Stomach (tissue), 4 donors: ENCODE results near the gene RHCG.

Experiments
- EP300 ChIP-seq: sonication (generic); formaldehyde crosslinking; IDR thresholded peaks from one replicate; pipeline ENCODE4 v1.6.1; 2017; ENCODE audit warnings: antibody characterized with exemption
- POLR2AphosphoS5 ChIP-seq, 3 donors: sonication (generic); formaldehyde crosslinking; IDR thresholded peaks; one replicate each; pipeline ENCODE4 v1.6.1; 2016; ENCODE audit warnings: antibody characterized with exemption in 3 of 3
- TF ChIP-seq, protein P1 (sequence below), 7 experiments: fragments of 450-650 bp in 4 of 7; fragments of 200-600 bp in 3 of 7; sonication (generic) in 3 of 7; IDR thresholded peaks; one replicate each; pipeline ENCODE4 v1.5.1; 2016 to 2019; ENCODE audit warnings: antibody characterized with exemption in 7 of 7, control low read depth in 2 of 7, mild to moderate bottlenecking in 1 of 7

GRCh38 chr15:89480505-89480904, 15.9 kb downstream of the RHCG start:
- TF ChIP-seq, protein P1, sequence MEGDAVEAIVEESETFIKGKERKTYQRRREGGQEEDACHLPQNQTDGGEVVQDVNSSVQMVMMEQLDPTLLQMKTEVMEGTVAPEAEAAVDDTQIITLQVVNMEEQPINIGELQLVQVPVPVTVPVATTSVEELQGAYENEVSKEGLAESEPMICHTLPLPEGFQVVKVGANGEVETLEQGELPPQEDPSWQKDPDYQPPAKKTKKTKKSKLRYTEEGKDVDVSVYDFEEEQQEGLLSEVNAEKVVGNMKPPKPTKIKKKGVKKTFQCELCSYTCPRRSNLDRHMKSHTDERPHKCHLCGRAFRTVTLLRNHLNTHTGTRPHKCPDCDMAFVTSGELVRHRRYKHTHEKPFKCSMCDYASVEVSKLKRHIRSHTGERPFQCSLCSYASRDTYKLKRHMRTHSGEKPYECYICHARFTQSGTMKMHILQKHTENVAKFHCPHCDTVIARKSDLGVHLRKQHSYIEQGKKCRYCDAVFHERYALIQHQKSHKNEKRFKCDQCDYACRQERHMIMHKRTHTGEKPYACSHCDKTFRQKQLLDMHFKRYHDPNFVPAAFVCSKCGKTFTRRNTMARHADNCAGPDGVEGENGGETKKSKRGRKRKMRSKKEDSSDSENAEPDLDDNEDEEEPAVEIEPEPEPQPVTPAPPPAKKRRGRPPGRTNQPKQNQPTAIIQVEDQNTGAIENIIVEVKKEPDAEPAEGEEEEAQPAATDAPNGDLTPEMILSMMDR (IDR thresholded peaks at IDR 0.05), result no peak
- TF ChIP-seq POLR2AphosphoS5 (IDR thresholded peaks at IDR 0.05), result no peak
- no peak for TF ChIP-seq EP300
